OCI-LY3 (cell line): ENCODE results near the gene AKR1E2.
A peak's percentile ranks its signal among the peaks of the same experiment; 100 is the strongest.

Experiments
- H2AFZ ChIP-seq: fragments of 200-600, 300-600 bp; shearing (Covaris generic); 2 replicates; pipeline ENCODE4 v1.6.0; 2014; ENCODE audit warnings: antibody characterized with exemption, low read depth, low read length
- H3K27ac ChIP-seq: fragments of 200-600, 300-600 bp; sonication (generic); 2 replicates; pipeline ENCODE4 v1.5.1; 2014; ENCODE audit warnings: mild to moderate bottlenecking, low read length, moderate library complexity, mixed read lengths
- H3K27me3 ChIP-seq: fragments of 200-600, 300-600 bp; sonication (generic); 2 replicates; pipeline ENCODE4 v1.6.1; 2014; ENCODE audit warnings: low read depth, low read length, mixed read lengths
- H3K36me3 ChIP-seq: fragments of 200-600, 300-600 bp; sonication (generic); replicated peaks from 2 replicates; pipeline ENCODE3; 2014; ENCODE audit warnings: low read depth, low read length, mixed read lengths
- H3K4me1 ChIP-seq: fragments of 300-600, 200-600 bp; sonication (generic); 2 replicates; pipeline ENCODE4 v1.6.1; 2014; ENCODE audit warnings: low read length, mixed read lengths
- H3K4me2 ChIP-seq: fragments of 200-600, 300-600 bp; sonication (generic); 2 replicates; pipeline ENCODE4 v1.6.1; 2014; ENCODE audit warnings: low read length, mixed read lengths
- H3K4me3 ChIP-seq: fragments of 300-600, 200-600 bp; sonication (generic); 2 replicates; pipeline ENCODE4 v1.5.1; 2014; ENCODE audit warnings: antibody characterized with exemption, mild to moderate bottlenecking, low read length, moderate library complexity
- H3K79me2 ChIP-seq: fragments of 300-600, 200-600 bp; shearing (Covaris generic); 2 replicates; pipeline ENCODE4 v1.6.1; 2014; ENCODE audit warnings: mild to moderate bottlenecking, low read length, mixed read lengths
- H3K9ac ChIP-seq: fragments of 300-600, 200-600 bp; shearing (Covaris generic); 2 replicates; pipeline ENCODE4 v1.6.0; 2014; ENCODE audit warnings: mild to moderate bottlenecking, low read length, moderate library complexity
- H3K9me3 ChIP-seq: fragments of 200-600, 300-600 bp; shearing (Covaris generic); 2 replicates; pipeline ENCODE4 v1.6.1; 2014; ENCODE audit warnings: low read length, mixed read lengths; ENCODE audit not compliant: insufficient read depth
- H4K20me1 ChIP-seq: fragments of 200-600, 300-600 bp; sonication (generic); 2 replicates; pipeline ENCODE4 v1.6.1; 2016; ENCODE audit warnings: low read length, mixed read lengths; ENCODE audit not compliant: insufficient read depth
- EZH2phosphoT487 ChIP-seq: fragments of 200-600 bp; shearing (Covaris generic); IDR thresholded peaks from 2 replicates; pipeline ENCODE4 v1.6.1; 2018; ENCODE audit warnings: antibody characterized with exemption, mixed run types, low read depth
- TF ChIP-seq, protein P1 (sequence below): fragments of 200-600, 300-600 bp; sonication (generic); IDR thresholded peaks from 2 replicates; pipeline ENCODE4 v1.5.1; 2014; ENCODE audit warnings: antibody characterized with exemption, low read length, low read depth

The AKR1E2 gene

DNA sequence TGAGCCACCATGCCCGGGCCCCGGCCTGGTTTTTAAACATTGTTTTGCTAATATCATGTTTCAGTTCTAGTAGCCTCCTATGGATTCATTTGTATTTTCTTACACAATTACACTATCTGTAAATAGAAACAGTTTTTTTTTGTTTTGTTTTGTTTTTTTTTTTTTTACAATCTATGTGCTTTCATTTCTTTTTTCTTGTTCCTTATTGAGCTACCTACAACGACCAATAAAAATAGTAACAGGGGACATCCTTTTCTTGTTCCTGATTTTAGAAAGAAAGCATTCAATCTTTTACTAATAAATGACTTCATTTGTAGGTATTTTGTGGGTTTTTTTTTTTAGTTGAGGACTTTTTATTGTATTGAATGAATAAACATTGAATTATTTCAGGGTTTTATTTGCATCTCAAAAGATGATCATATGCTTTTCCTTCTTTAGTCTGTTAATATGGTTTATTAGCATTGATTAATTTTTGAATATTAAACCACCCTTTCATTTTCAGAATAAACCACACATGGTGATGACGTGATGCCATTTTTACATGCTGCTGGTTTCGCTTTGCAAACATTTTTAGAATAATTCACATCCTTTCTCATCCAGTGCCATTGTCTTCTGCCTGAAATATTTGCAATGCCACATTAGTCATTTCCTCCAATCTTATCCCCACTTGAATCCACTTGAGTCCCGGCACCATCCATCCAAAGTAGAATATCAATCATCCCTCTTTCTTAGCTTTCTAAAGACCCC, 18.1 kb upstream of the AKR1E2 start:
- H2AFZ ChIP-seq, result no peak overlapping the region
- H4K20me1 ChIP-seq, result no peaks in the 10 kb centered on the region
- no peaks in the 10 kb centered on the region for H3K9me3 ChIP-seq
- TF ChIP-seq EZH2phosphoT487, result no peak
- TF ChIP-seq, protein P1, sequence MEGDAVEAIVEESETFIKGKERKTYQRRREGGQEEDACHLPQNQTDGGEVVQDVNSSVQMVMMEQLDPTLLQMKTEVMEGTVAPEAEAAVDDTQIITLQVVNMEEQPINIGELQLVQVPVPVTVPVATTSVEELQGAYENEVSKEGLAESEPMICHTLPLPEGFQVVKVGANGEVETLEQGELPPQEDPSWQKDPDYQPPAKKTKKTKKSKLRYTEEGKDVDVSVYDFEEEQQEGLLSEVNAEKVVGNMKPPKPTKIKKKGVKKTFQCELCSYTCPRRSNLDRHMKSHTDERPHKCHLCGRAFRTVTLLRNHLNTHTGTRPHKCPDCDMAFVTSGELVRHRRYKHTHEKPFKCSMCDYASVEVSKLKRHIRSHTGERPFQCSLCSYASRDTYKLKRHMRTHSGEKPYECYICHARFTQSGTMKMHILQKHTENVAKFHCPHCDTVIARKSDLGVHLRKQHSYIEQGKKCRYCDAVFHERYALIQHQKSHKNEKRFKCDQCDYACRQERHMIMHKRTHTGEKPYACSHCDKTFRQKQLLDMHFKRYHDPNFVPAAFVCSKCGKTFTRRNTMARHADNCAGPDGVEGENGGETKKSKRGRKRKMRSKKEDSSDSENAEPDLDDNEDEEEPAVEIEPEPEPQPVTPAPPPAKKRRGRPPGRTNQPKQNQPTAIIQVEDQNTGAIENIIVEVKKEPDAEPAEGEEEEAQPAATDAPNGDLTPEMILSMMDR, result no peak
- H3K27me3 ChIP-seq, result no peaks in the 10 kb centered on the region
- no peaks in the 10 kb centered on the region for H3K36me3 ChIP-seq
- H3K4me3 ChIP-seq, result no peak overlapping the region
- no peak overlapping the region for H3K9ac ChIP-seq
- H3K79me2 ChIP-seq, result no peaks in the 10 kb centered on the region
- peaks cover 9% of the 10 kb centered on the region for H3K4me1 ChIP-seq
- H3K4me2 ChIP-seq, result peak overlapping the region; percentile 3; the same call in 1 of the 2 replicates
- no peak overlapping the region for H3K27ac ChIP-seq

DNA sequence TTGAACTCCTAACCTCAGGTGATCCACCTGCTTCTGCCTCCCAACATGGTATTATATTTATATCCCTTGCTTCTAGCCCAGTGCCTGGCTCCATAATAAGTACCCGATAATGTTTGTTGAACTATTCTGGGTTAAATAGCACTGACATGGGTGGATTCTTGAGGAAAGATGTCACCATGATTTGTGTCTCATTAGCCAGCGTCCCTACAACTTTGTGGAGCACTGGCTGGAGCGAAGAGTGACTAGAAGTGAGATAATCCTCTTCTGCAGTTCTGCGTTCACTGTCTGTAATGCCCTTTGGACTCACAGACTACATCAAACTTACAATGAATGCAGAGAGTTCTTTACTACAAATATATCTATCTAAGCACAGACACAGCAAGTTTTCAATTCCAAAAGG, 16.9 kb upstream of the AKR1E2 start:
- TF ChIP-seq EZH2phosphoT487, result no peak
- TF ChIP-seq, protein P1, result no peak
- no peak overlapping the region for H3K27ac ChIP-seq
- H3K36me3 ChIP-seq, result no peaks in the 10 kb centered on the region
- H3K4me3 ChIP-seq, result no peak overlapping the region
- H4K20me1 ChIP-seq, result no peaks in the 10 kb centered on the region
- no peak overlapping the region for H2AFZ ChIP-seq
- H3K9me3 ChIP-seq, result no peaks in the 10 kb centered on the region
- no peak overlapping the region for H3K4me2 ChIP-seq
- H3K79me2 ChIP-seq, result no peaks in the 10 kb centered on the region
- no peak overlapping the region for H3K9ac ChIP-seq
- H3K4me1 ChIP-seq, result peaks cover 9% of the 10 kb centered on the region
- no peaks in the 10 kb centered on the region for H3K27me3 ChIP-seq

DNA sequence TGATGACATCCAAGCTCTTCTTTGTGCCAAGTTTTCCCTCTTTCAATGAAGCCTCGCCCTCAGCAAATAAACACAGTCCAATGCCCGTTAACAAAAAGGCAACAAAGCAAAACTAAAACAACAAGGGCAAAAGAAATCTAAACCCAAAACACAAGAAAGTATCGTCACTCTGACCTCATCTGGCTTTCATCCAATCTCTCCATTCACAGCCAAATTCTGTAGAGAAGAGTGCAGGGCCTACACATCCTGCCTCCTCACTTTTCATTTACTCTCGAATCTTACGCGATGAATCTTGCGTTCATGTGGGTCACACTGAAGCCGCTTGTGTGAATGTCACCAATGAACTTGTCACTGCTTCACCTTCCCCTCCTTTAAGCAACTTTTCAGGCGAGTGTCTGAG, 15.9 kb upstream of the AKR1E2 start:
- H3K4me3 ChIP-seq, result no peak overlapping the region
- no peak overlapping the region for H3K4me2 ChIP-seq
- no peaks in the 10 kb centered on the region for H3K79me2 ChIP-seq
- no peak overlapping the region for H3K9ac ChIP-seq
- H2AFZ ChIP-seq, result no peak overlapping the region
- no peaks in the 10 kb centered on the region for H3K27me3 ChIP-seq
- TF ChIP-seq, protein P1, result no peak
- TF ChIP-seq EZH2phosphoT487, result no peak
- no peak overlapping the region for H3K27ac ChIP-seq
- H3K9me3 ChIP-seq, result no peaks in the 10 kb centered on the region
- H3K4me1 ChIP-seq, result peaks cover 9% of the 10 kb centered on the region
- no peaks in the 10 kb centered on the region for H3K36me3 ChIP-seq
- no peaks in the 10 kb centered on the region for H4K20me1 ChIP-seq

DNA sequence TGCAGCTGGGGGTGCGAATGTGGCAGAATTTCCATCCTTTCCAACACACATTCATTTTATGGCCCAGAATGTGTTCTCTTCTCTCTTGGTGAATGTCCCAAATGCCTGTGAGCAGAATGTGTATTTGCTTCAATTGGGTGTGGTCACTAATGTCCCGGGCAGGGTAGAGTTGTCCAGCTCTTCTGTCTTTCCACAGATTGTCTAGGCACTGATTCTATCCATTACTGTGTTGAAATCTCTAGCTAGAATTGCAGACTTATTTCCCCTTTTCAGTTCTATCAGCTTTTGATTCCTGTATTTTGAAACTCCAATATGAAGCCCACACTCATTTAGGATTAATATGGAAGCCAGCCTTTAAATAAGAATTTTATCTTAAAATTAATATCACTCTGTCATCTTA, 14.0 kb upstream of the AKR1E2 start:
- no peak overlapping the region for H3K4me2 ChIP-seq
- no peak overlapping the region for H3K9ac ChIP-seq
- peaks cover 15% of the 10 kb centered on the region for H3K4me1 ChIP-seq
- H3K9me3 ChIP-seq, result no peaks in the 10 kb centered on the region
- no peak overlapping the region for H3K4me3 ChIP-seq
- TF ChIP-seq, protein P1, result no peak
- TF ChIP-seq EZH2phosphoT487, result no peak
- H3K79me2 ChIP-seq, result no peaks in the 10 kb centered on the region
- no peaks in the 10 kb centered on the region for H3K27me3 ChIP-seq
- H3K36me3 ChIP-seq, result no peaks in the 10 kb centered on the region
- no peak overlapping the region for H3K27ac ChIP-seq
- H4K20me1 ChIP-seq, result no peaks in the 10 kb centered on the region
- H2AFZ ChIP-seq, result no peak overlapping the region
